ENCODE results near the gene PEX14. TPM values are rescaled to one million over a fixed set of nuclear protein-coding genes. Genes with fewer than 3 reads are reported as not detected.

PEX14 gene
- total and polyA plus RNA-seq, 9 of the 15 experiments (the other 6 are each of a cell fraction or from before 2014, with no cell fraction given): 2.6 to 45.7 (median 22.7) TPM

GRCh38 chr1:10521537-10522157, 46.9 kb downstream of the PEX14 start:
- Histone ChIP-seq H3K9me3 (replicated peaks; ENCODE audit: control insufficient read depth, insufficient read depth, low read depth, low read length) (no peaks in the 10 kb centered on the region), H2AFZ (ENCODE audit: low read depth, low read length) (no peak overlapping the region), H3K79me2 (ENCODE audit: control insufficient read depth, insufficient read depth, low read length) (peaks cover 60% of the 10 kb centered on the region), H3K27ac (ENCODE audit: extremely low read depth, low read depth, low read length) (no peak overlapping the region), H3K27me3 (ENCODE audit: control insufficient read depth in 2 of 2, insufficient read depth in 2 of 2, low read length in 2 of 2) (no peaks in the 10 kb centered on the region), H3K36me3 (ENCODE audit: control insufficient read depth, insufficient read depth, low read length) (peaks cover 38% of the 10 kb centered on the region), H3K4me1 (replicated peaks in 1 of 2; ENCODE audit: control insufficient read depth in 2 of 2, insufficient read depth in 2 of 2, low read length in 2 of 2) (peaks cover 0 to 6% of the 10 kb centered on the region in 2 experiments; a peak in 2 of 5 replicates), H3K9me1 (ENCODE audit: control insufficient read depth, insufficient read depth, low read length) (no peaks in the 10 kb centered on the region), H4K20me1 (replicated peaks; ENCODE audit: control insufficient read depth, insufficient read depth, low read length) (peaks cover 28% of the 10 kb centered on the region), H3K9ac (ENCODE audit: insufficient read depth in 1 of 2, low read depth in 2 of 2, low read length in 2 of 2) (no peak overlapping the region), H3K4me2 (ENCODE audit: insufficient read depth, low read length) (no peak overlapping the region), H3K4me3 (no peak overlapping the region)
- POLR2A ChIA-PET: interaction anchor here (1.2 to 1.3 kb wide), 2 partner anchors 11 to 342 kb away, joined by 3 read pairs; no protein-coding TSS in a partner anchor
- FAIRE-seq (no peak), ATAC-seq (no peak), DNase-seq (ENCODE audit: extremely low read depth in 1 of 4, low spot score in 3 of 4) (no peak)
- 87% methylated on average over 8 of the region's 8 CpGs for WGBS (ENCODE audit: insufficient coverage, low coverage, missing lambda C conversion rate)
- in situ Hi-C loops (cut with MboI): no loop called here
- BruUV-seq (replicated peaks): no TSS peak
- intact Hi-C loops (cut with micrococcal nuclease): no loop called here
- CTCF ChIA-PET (ENCODE audit: low intra/inter-chr PET ratio): no interaction called here
- TF ChIP-seq XRCC3 (IDR thresholded peaks at IDR 0.05) (no peak), REST (IDR thresholded peaks at IDR 0.05; ENCODE audit: borderline replicate concordance) (no peak), REST (CRISPR knock-in tag; IDR thresholded peaks at IDR 0.05; ENCODE audit: low read depth) (no peak), NCOA6 (IDR thresholded peaks at IDR 0.05) (no peak), ZNF354B (CRISPR knock-in tag; IDR thresholded peaks at IDR 0.05) (no peak), BHLHE40 (IDR thresholded peaks at IDR 0.05; ENCODE audit: low read length) (no peak), POLR3A (IDR thresholded peaks at IDR 0.05; ENCODE audit: borderline replicate concordance, extremely low read depth, insufficient read depth, insufficient read length) (no peak), PPARD (CRISPR knock-in tag; IDR thresholded peaks at IDR 0.05) (no peak), RBM15 (IDR thresholded peaks at IDR 0.05; ENCODE audit: insufficient read depth, low read length) (no peak), TEAD1 (CRISPR knock-in tag; IDR thresholded peaks at IDR 0.05) (no peak), MYC (IDR thresholded peaks at IDR 0.05; ENCODE audit: low read depth, low read length) (no peak), MYC (CRISPR knock-in tag; IDR thresholded peaks at IDR 0.05; ENCODE audit: borderline replicate concordance, low read depth) (no peak), ZBTB34 (CRISPR knock-in tag; IDR thresholded peaks at IDR 0.05) (no peak), SMARCA4 (IDR thresholded peaks at IDR 0.05) (no peak), NUFIP1 (IDR thresholded peaks at IDR 0.05; ENCODE audit: partially characterized antibody) (no peak), WHSC1 (IDR thresholded peaks at IDR 0.05; ENCODE audit: low read length) (no peak)
